ENCODE results near the gene SPATA7. TPM values are rescaled to one million over a fixed set of nuclear protein-coding genes. Genes with fewer than 3 reads are reported as not detected.

SPATA7 gene
- total RNA-seq, 2 donors from 2014 or later = 8.9 to 14.3 TPM

DNA sequence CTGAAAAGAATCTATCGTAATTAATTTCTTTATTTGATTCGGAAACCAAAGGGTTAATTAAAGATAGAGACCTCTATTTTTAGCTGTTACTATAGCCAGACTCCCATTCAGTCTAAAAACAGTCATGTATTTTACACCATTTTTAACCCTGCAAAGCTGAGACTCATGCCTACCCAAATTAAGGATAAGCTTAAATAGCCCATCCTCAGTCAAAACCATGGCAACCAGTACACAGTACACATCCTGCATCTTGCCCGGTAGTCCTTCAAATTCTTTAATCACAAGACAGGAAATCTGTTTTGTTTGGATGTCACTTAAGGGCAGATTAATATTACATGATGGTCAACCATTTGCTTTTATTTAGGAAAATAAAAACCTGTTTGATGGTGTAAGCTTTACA is 36.9 kb upstream of the SPATA7 start:
- no peaks in the 10 kb centered on the region for H3K4me1 ChIP-seq
- no peak overlapping the region for H3K4me3 ChIP-seq

GRCh38 chr14:88351966-88352691 is 33.3 kb upstream of the SPATA7 start:
- no peak overlapping the region for H3K27ac ChIP-seq
- no peaks in the 10 kb centered on the region for H3K36me3 ChIP-seq (replicated peaks in 1 of 2; ENCODE audit: insufficient read depth in 1 of 2, low read depth in 2 of 2)
- H3K4me3 ChIP-seq = no peak overlapping the region
- no peaks in the 10 kb centered on the region for H3K4me1 ChIP-seq
- DNase-seq (no peak), ATAC-seq (no peak)
- no peaks in the 10 kb centered on the region for H3K9me3 ChIP-seq
- TF ChIP-seq, protein P1, sequence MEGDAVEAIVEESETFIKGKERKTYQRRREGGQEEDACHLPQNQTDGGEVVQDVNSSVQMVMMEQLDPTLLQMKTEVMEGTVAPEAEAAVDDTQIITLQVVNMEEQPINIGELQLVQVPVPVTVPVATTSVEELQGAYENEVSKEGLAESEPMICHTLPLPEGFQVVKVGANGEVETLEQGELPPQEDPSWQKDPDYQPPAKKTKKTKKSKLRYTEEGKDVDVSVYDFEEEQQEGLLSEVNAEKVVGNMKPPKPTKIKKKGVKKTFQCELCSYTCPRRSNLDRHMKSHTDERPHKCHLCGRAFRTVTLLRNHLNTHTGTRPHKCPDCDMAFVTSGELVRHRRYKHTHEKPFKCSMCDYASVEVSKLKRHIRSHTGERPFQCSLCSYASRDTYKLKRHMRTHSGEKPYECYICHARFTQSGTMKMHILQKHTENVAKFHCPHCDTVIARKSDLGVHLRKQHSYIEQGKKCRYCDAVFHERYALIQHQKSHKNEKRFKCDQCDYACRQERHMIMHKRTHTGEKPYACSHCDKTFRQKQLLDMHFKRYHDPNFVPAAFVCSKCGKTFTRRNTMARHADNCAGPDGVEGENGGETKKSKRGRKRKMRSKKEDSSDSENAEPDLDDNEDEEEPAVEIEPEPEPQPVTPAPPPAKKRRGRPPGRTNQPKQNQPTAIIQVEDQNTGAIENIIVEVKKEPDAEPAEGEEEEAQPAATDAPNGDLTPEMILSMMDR (IDR thresholded peaks at IDR 0.05) = no peak
- TF ChIP-seq POLR2A (IDR thresholded peaks at IDR 0.05) = no peak
- intact Hi-C loops (cut with DNase I) = no loop called here
- peaks cover 0 to 4% of the 10 kb centered on the region in 2 donors for H3K27me3 ChIP-seq
- WGBS, 2 donors = 60 to 62% methylated on average over 4 of the region's 4 CpGs

More for the DNA sequence above, 36.9 kb upstream of the SPATA7 start:
- Histone ChIP-seq H3K9me3 (no peaks in the 10 kb centered on the region), H3K27me3 (peaks cover 0 to 5% of the 10 kb centered on the region in 2 donors), H3K36me3 (replicated peaks in 1 of 2; ENCODE audit: insufficient read depth in 1 of 2, low read depth in 2 of 2) (no peaks in the 10 kb centered on the region), H3K27ac (no peak overlapping the region)
- ATAC-seq (no peak), DNase-seq (no peak)
- intact Hi-C loops (cut with DNase I) = no loop called here
- no peak for TF ChIP-seq POLR2A (IDR thresholded peaks at IDR 0.05)
- TF ChIP-seq, protein P1 (IDR thresholded peaks at IDR 0.05) = no peak
- 44 to 48% methylated on average over 3 of the region's 3 CpGs for WGBS, 2 donors

DNA sequence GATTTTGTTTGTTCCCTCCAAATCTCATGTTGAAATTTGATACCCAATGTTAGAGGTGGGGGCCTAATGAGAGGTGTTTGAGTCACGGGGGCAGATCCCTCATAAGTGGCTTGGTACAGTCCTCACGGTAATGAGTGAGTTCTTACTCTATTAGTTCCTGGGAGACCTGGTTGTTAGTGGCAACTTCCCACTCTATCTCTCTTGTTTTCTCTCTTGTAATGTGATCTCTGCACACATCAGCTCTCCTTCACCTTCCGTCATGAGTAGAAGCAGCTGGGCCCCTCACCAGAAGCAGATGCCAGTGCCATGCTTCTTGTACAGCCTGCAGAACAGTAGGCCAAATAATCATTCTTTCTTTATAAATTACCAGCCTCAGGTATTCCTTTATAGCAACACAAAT is 32.8 kb upstream of the SPATA7 start:
- DNase-seq = peak in 1 of 4 donors; percentile 7

DNA sequence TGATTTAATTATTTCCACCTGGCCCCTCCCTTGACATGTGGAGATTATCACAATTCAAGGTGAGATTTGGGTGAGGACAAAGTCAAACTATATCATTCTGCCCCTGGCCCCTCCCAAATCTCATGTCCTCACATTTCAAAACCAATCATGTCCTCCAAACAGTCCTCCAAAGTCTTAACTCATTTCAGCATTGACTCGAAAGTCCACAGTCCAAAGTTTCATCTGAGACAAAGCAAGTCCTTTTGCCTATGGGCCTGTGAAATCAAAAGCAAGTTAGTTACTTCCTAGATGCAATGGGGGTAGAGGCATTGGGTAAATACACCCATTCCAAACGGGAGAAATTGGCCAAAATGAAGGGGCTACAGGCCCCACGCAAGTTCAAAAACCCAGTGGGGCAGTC is 31.1 kb upstream of the SPATA7 start:
- H3K4me3 ChIP-seq = no peak overlapping the region
- no peak overlapping the region for H3K27ac ChIP-seq
- no peak for DNase-seq
- 53 to 79% methylated on average over 3 of the region's 3 CpGs for WGBS, 2 donors
- ATAC-seq = no peak
- no peaks in the 10 kb centered on the region for H3K36me3 ChIP-seq (replicated peaks in 1 of 2; ENCODE audit: insufficient read depth in 1 of 2, low read depth in 2 of 2)
- intact Hi-C loops (cut with DNase I) = no loop called here
- H3K4me1 ChIP-seq = no peaks in the 10 kb centered on the region
- TF ChIP-seq POLR2A (IDR thresholded peaks at IDR 0.05) = no peak
- TF ChIP-seq, protein P1 (IDR thresholded peaks at IDR 0.05) = no peak
- H3K9me3 ChIP-seq = no peaks in the 10 kb centered on the region
- no peaks in the 10 kb centered on the region for H3K27me3 ChIP-seq

More for the DNA sequence above, 32.8 kb upstream of the SPATA7 start:
- H3K27ac ChIP-seq = no peak overlapping the region
- H3K36me3 ChIP-seq (replicated peaks in 1 of 2; ENCODE audit: insufficient read depth in 1 of 2, low read depth in 2 of 2) = no peaks in the 10 kb centered on the region
- no peak overlapping the region for H3K4me3 ChIP-seq
- H3K9me3 ChIP-seq = no peaks in the 10 kb centered on the region
- WGBS, 2 donors = 70 to 76% methylated on average over 3 of the region's 3 CpGs
- no peaks in the 10 kb centered on the region for H3K27me3 ChIP-seq
- ATAC-seq = no peak
- H3K4me1 ChIP-seq = no peaks in the 10 kb centered on the region
- TF ChIP-seq, protein P1 (IDR thresholded peaks at IDR 0.05) = no peak
- TF ChIP-seq POLR2A (IDR thresholded peaks at IDR 0.05) = no peak
- intact Hi-C loops (cut with DNase I) = no loop called here

DNA sequence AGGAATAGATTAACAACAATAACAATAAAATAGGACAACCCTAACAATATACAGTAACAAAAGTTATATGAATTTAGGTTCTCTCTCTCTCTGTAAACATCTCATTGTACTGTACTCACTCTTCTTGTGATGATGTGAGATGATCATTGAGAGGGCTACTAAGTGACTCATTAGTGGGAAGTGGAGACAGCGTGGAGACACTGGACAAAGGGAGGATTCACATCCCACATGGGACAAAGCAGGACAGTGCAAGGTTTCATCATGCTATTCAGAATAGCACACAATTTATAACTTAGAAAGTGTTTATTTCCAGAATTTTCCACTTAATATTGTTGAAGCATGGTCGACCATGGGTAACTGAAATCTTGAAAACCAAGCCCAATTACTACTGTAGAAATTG is 26.0 kb upstream of the SPATA7 start:
- intact Hi-C loops (cut with DNase I) = no loop called here
- ATAC-seq = no peak
- 57 to 68% methylated on average over 2 of the region's 2 CpGs for WGBS, 2 donors

More for the DNA sequence above, 26.0 kb upstream of the SPATA7 start:
- TF ChIP-seq, protein P1 (IDR thresholded peaks at IDR 0.05) = no peak
- no peak for TF ChIP-seq POLR2A (IDR thresholded peaks at IDR 0.05)
- H3K27me3 ChIP-seq = no peaks in the 10 kb centered on the region
- H3K4me1 ChIP-seq = no peaks in the 10 kb centered on the region
- no peaks in the 10 kb centered on the region for H3K36me3 ChIP-seq (replicated peaks in 1 of 2; ENCODE audit: insufficient read depth in 1 of 2, low read depth in 2 of 2)
- no peak overlapping the region for H3K27ac ChIP-seq
- DNase-seq = no peak
- no peaks in the 10 kb centered on the region for H3K9me3 ChIP-seq
- no peak overlapping the region for H3K4me3 ChIP-seq

All from body of pancreas (tissue), 4 donors.